Neutrophil (primary cell): Measurements from ENCODE around the gene CLCA2.

ENCODE experiments used
- H3K27ac ChIP-seq: fragments of 200-600 bp; sonication (generic); 2 replicates; pipeline ENCODE4 v1.5.1; 2016; ENCODE audit warnings: mild to moderate bottlenecking, moderate library complexity
- H3K27me3 ChIP-seq: fragments of 200-600 bp; sonication (generic); 2 replicates; pipeline ENCODE4 v1.6.0; 2016; ENCODE audit warnings: mild to moderate bottlenecking
- H3K36me3 ChIP-seq: fragments of 200-600 bp; sonication (generic); 2 replicates; pipeline ENCODE4 v1.5.1; 2017
- H3K4me1 ChIP-seq, 2 experiments: fragments of 200-600 bp in 1 of 2; sonication (generic) in 1 of 2; 1 replicate in 1 of 2; 2 replicates in 1 of 2; pipeline versions ENCODE4 v1.5.1 to v1.6.1; 2013 to 2016; ENCODE audit warnings: low read depth in 1 of 2, low read length in 1 of 2, mild to moderate bottlenecking in 1 of 2, moderate library complexity in 1 of 2; ENCODE audit not compliant: control insufficient read depth in 1 of 2, insufficient read depth in 1 of 2
- H3K4me3 ChIP-seq, 2 experiments: fragments of 200-600 bp in 1 of 2; sonication (generic) in 1 of 2; 1 replicate in 1 of 2; 2 replicates in 1 of 2; pipeline ENCODE4 v1.5.1; 2013 to 2016; ENCODE audit warnings: low read depth in 1 of 2, low read length in 1 of 2, mild to moderate bottlenecking in 1 of 2, moderate library complexity in 1 of 2
- H3K9me3 ChIP-seq: fragments of 200-600 bp; sonication (generic); 2 replicates; pipeline ENCODE4 v1.5.1; 2016
- TF ChIP-seq, protein P1 (sequence below): fragments of 200-600 bp; sonication (generic); IDR thresholded peaks from 2 replicates; pipeline ENCODE4 v1.5.1; 2016; ENCODE audit warnings: antibody characterized with exemption

The CLCA2 gene

DNA sequence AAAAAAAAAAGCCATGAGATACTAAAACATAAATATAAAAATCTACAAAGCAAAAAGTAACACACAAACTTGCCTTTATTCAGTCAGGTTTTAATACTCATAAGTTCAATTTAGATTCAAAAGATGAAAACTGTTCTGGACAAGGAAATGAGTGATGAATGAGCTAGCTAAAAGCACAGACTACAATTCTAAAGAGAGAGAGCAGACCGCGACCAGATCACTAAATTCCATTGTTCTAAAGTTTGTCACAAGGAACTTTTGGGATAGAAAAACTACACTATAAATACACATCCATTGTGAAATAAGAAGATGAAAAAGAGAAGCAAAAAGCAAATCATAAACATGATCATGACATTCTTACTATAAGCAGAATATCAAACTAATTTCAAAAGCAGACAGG lies 29.6 kb upstream of the CLCA2 start:
- Histone ChIP-seq H3K4me1 (peaks cover 15 to 16% of the 10 kb centered on the region in 2 experiments), H3K27ac (no peak overlapping the region), H3K4me3 (no peak overlapping the region), H3K27me3 (no peaks in the 10 kb centered on the region), H3K9me3 (no peaks in the 10 kb centered on the region), H3K36me3 (no peaks in the 10 kb centered on the region)
- TF ChIP-seq, protein P1, sequence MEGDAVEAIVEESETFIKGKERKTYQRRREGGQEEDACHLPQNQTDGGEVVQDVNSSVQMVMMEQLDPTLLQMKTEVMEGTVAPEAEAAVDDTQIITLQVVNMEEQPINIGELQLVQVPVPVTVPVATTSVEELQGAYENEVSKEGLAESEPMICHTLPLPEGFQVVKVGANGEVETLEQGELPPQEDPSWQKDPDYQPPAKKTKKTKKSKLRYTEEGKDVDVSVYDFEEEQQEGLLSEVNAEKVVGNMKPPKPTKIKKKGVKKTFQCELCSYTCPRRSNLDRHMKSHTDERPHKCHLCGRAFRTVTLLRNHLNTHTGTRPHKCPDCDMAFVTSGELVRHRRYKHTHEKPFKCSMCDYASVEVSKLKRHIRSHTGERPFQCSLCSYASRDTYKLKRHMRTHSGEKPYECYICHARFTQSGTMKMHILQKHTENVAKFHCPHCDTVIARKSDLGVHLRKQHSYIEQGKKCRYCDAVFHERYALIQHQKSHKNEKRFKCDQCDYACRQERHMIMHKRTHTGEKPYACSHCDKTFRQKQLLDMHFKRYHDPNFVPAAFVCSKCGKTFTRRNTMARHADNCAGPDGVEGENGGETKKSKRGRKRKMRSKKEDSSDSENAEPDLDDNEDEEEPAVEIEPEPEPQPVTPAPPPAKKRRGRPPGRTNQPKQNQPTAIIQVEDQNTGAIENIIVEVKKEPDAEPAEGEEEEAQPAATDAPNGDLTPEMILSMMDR: no peak

DNA sequence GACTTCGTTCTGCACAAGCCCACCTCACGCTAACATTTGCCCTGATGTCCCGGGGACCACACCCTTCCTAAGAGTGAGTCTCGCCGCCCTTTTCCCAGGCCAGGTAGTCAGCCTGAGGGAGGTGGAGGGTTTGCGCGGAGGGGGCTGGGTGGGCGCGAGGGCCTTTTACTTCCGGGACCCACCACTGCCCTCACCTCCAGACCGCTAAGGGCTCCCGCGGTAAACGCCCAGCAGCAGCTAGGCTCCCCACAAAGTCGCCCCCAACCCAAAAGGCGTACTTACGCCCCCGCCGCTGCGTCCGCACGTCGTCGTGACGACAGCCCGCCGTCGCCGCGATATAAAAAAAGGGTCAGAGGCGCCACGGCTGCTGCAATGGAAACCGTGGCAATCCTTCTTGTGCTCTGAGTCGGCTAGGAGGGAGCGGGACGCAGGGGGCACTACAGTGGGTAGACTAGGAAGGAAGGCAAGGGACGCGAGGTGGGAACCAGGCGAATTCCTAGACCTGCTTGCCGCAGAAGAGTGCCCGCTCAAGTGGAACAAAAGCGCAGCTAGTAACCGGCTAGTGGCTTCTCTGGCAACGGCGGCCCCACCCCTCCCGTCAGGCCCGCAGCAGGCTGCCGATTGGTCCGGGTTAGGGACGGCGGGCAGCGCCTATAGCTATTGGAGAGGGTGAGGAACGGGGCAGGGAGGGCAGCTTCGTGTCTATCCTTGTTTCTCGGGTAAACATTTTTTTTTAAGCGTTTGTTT lies 28.0 kb upstream of the CLCA2 start, which contains the start of gene ODF2L:
Gene ODF2L, minus strand, starts transcription at position 573 of the 747 bp plus-strand sequence. CDS start 9,296 bp downstream, outside the sequence.
- Histone ChIP-seq H3K9me3 (no peaks in the 10 kb centered on the region), H3K27ac (peak within 1 kb of the TSS; percentile 28), H3K27me3 (no peaks in the 10 kb centered on the region), H3K4me1 (peaks cover 15 to 16% of the 10 kb centered on the region in 2 experiments), H3K36me3 (no peaks in the 10 kb centered on the region), H3K4me3 (peak within 1 kb of the TSS; percentile 70 to 87)
- TF ChIP-seq, protein P1: no peak

DNA sequence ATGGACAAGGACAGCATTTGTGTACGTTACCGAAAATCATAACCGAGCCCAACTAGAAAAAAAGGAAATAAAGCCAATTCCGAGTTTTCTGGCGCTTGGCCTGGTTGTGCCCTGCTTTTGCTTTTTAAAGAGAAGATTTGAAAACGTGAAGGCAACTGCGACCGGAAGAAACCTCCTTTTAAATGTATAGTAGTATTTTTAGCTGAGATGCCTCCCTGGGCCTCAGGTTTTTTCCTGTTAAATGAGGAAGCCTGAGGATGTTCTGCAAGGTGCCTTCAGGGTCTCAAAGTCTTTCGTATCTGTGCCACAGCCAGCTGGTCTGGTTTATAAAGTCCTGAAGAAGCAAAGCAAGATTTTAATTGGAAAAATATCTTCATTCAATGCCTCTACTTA lies 27.5 kb upstream of the CLCA2 start:
- TF ChIP-seq, protein P1: no peak

DNA sequence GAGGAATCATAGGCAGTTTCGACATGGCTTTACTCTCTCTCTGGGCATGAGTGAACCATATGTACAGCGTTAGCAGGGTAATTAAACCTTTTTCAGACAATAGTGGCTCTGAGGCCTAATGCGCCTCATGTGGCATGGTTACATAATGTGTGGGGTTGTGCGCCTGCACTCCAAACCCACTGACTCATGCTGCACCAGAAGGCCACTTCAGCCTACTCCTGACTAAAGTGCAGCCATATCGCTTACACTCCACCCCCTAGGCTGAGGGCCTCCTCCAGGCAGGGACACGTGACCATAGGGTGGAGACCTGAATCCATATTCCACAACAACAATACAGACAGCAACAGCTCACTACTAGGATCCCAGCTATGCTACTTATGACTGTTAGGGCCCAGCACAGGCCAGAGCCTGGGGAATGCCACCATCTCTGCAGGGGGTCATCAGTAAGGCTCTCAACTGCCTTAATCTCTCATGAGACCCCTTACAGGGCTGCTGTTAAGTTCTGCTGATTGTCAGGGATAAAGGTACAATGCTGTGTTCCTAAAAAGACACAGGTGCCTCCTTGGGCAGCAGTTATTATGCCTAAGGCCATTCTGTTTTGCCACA lies 14.5 kb upstream of the CLCA2 start:
- no peak overlapping the region for H3K4me3 ChIP-seq
- no peaks in the 10 kb centered on the region for H3K4me1 ChIP-seq
- H3K27ac ChIP-seq: no peak overlapping the region
- H3K36me3 ChIP-seq: no peaks in the 10 kb centered on the region
- H3K27me3 ChIP-seq: no peaks in the 10 kb centered on the region
- no peaks in the 10 kb centered on the region for H3K9me3 ChIP-seq
- TF ChIP-seq, protein P1: no peak

More for the DNA sequence above, 27.5 kb upstream of the CLCA2 start:
- no peaks in the 10 kb centered on the region for H3K9me3 ChIP-seq
- no peaks in the 10 kb centered on the region for H3K27me3 ChIP-seq
- H3K4me1 ChIP-seq: peaks cover 15 to 16% of the 10 kb centered on the region in 2 experiments
- H3K4me3 ChIP-seq: peak overlapping the region; percentile 70 to 87
- H3K36me3 ChIP-seq: no peaks in the 10 kb centered on the region
- H3K27ac ChIP-seq: peak overlapping the region; percentile 28

DNA sequence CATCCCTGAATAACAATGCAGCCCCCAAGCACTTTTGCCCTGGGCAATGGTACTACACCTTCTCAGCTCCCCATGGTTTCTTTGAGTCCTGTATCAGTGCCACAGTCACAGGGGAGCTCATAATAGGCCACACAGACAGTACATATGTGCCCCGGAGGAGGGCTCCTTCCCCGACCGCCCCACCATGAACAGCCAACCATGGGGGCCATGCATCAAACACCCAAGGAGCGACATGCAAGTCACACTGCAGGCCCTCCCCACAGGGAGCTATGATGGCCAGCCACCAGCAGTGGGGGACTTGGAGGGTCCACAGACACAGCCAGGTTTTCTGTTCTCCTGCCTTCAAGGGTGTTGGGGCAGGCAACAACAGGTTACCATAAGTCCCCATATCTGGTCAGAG lies 13.1 kb upstream of the CLCA2 start:
- Histone ChIP-seq H3K9me3 (no peaks in the 10 kb centered on the region), H3K36me3 (no peaks in the 10 kb centered on the region), H3K27me3 (no peaks in the 10 kb centered on the region), H3K4me1 (no peaks in the 10 kb centered on the region), H3K27ac (no peak overlapping the region), H3K4me3 (no peak overlapping the region)
- TF ChIP-seq, protein P1: no peak
